ENCODE results near the gene CYTH2. TPM values are rescaled to one million over a fixed set of nuclear protein-coding genes. Genes with fewer than 3 reads are reported as not detected.
A peak's percentile ranks its signal among the peaks of the same experiment; 100 is the strongest.
"Not testable (repeated sequence)": the region's sequence is repeated elsewhere in the genome, so short reads cannot be mapped to it uniquely, and the experiment has no call there.

The CYTH2 gene
- total RNA-seq, 1 experiment from 2014 or later, result 87.4 TPM

- DNase-seq (ENCODE audit: low spot score), result no peak
- in situ Hi-C loops (cut with HindIII; ENCODE audit: low sequenced_read_pairs), result no loop called here
Observed at GRCh38 chr19:48506138-48506733, 37.1 kb downstream of the CYTH2 start.

DNA sequence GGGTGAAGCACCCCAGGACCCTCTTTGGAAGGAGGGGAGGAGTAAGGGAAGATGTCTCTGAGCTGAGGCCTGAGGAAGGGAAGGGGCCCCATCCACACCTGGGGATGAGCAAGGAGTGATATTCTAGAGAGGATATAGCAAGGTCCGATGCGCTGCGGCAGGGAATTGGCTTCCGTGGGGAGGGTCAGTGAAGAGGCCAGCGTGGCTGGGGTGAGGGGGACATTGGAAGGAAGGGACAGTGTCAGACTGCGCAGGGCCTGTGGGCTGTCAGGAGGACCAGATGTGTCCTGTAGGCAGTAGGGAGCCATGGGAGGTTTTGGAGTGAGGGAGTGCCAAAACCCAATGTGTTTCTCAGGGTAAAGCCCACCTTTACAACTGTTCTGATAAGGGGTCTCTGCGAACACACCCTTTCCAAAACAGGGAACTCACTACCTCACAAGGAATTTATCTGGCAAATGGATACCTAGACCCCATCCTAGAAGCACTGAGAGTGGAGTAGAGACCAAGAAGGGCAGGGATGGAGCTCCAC, 38.8 kb downstream of the CYTH2 start:
- in situ Hi-C loops (cut with HindIII; ENCODE audit: low sequenced_read_pairs), result no loop called here
- no peak for DNase-seq (ENCODE audit: low spot score)

DNA sequence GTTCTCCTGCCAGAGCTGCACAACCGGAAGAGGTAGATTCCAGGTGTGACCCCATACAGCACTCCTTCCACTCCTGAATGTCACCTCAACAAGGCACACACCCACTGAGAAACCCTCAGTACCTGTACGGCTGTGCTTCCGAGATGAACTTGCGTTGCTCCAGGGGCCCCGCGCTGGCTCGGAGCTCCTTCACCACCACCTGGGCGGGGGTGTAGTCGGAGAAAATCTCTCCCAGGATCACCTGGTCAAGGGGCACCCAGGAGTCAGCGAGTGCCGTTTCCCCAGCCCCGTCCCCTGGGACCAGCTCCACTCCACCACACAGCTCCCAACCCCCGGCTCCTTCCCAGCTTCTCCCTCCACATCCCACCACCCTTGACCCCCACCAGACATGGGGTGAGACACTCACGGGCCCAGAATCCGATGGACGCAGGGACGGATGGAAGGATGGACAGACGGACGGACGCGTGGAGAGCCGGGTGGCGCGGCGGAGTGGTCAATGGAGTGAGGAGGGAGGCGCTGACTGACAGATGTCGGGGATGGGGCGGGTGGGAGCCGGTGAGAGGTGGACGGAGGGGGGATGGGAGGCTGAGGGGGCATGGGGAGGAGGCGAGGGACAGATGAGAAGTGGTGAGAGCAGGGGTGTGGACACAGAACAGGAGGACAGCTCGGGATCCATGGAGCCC, 39.7 kb downstream of the CYTH2 start:
- DNase-seq (ENCODE audit: low spot score), result no peak
- in situ Hi-C loops (cut with HindIII; ENCODE audit: low sequenced_read_pairs), result no loop called here

- peak; percentile 56 for DNase-seq (ENCODE audit: low spot score)
- in situ Hi-C loops (cut with HindIII; ENCODE audit: low sequenced_read_pairs), result no loop called here
Observed at GRCh38 chr19:48509467-48510194, 40.5 kb downstream of the CYTH2 start.

DNA sequence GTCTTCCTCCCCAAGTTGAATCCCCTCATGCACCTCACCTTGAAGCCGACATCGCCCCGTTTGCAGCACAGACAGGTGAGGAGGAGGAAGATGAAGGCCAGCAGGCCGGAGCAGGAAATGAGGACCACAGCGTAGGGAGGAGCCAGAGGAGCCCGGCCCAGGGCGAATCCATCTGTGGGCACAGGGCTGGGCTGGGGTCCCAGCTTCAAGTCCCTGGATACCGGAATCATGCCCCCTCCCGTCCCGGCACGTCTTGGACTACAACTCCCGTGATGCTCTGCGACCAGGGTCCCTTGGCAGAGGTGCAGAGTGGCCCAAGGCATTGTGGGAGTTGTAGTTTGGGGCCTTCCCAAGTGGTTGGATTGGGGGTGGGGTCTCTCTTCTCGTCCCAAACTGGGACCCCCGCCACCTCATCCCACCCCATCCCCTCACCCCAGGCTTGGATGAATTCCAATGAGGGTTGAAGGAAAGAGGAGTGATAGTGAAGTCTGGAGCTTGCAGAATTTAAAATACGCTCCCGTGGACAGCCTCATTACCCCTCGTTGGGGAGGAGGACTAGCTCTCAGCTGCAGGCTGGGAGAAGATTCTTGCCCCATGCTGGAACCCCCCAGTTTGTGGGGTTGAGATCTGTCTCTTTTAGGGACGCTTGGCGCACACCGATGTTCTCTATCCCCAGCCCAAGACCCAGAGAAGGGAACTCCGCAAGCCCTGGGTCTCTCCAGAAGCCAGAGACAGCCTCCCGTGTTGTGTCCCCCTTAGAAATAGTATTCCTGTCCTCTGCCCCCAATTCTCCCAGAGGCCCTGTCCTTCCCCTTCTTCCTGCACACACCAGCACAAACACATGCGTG, 41.5 kb downstream of the CYTH2 start:
- DNase-seq (ENCODE audit: low spot score), result peak; percentile 90
- in situ Hi-C loops (cut with HindIII; ENCODE audit: low sequenced_read_pairs), result no loop called here

- in situ Hi-C loops (cut with HindIII; ENCODE audit: low sequenced_read_pairs), result no loop called here
- DNase-seq (ENCODE audit: low spot score), result no peak
Observed at GRCh38 chr19:48511321-48511731, 42.2 kb downstream of the CYTH2 start.

DNA sequence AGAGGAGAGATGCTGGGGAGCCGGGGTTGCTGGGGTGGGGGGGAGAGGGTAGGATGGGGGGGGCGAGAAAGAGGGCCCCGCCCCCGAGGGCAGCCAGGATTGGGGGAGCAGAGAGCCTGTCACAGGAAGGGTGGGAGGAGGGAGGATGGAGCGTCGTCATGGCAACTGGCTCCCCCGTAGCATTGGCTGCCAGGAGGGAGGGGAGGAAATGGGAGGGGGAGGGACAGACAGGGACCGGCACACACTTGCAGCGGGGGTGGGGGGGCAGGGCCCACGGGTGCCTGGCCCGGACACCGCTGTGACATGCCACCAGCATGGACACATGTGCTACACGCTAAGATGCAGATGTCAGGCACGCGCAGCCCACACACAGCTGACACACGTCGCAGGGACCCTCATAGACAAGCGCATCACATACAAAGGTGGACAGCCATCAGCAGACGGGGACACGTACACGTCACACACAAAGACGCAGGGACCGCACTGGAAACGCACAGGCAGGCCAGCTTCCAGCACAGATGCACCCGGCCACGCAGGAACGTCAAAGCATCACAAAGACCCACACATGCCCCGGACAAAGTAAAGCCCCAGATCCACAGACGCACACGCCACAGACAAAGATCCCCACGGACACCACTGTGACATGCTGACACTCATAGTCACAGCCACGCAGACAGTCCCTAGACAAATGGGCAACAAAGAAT, 42.8 kb downstream of the CYTH2 start, which contains the start of gene LMTK3:
Gene LMTK3, minus strand, starts transcription at position 36 of the 704 bp plus-strand sequence. CDS start 259 bp downstream, outside the sequence.
- peak; percentile 99 for DNase-seq (ENCODE audit: low spot score)
- in situ Hi-C loops (cut with HindIII; ENCODE audit: low sequenced_read_pairs), result no loop called here

DNA sequence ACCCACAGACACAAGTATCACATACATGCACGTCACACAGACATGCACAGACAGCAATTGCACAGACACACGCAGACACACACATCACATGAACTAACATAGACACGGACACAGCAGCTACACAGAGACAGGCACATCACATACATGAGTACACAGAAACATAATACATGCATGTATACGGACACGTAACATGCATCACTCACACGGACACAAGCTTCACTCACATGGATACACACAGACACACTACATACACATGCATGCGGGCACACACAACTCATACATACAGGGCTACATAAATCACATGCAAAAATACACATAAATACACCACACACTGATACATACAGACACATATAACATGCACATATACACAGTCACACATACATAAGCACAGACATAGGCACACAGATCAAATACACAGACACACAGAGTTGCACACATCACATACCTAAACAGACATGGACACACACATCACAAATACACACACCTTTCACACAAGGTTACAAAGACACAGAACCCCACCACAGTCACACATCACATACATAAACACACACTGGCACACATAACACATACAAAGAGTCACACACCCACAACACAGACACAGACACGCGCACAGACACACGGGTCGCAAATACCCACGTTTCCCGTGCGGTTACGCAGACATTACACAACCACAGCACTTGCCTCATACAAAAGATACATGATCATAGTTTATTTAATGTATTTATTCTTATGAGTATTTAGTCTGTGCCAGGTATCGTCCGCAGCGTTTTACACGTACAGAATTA, 43.5 kb downstream of the CYTH2 start:
- no peak for DNase-seq (ENCODE audit: low spot score)
- in situ Hi-C loops (cut with HindIII; ENCODE audit: low sequenced_read_pairs), result no loop called here

GRCh38 chr19:48513289-48514122, 44.3 kb downstream of the CYTH2 start:
- DNase-seq (ENCODE audit: low spot score), result peak; percentile 97
- in situ Hi-C loops (cut with HindIII; ENCODE audit: low sequenced_read_pairs), result no loop called here

DNA sequence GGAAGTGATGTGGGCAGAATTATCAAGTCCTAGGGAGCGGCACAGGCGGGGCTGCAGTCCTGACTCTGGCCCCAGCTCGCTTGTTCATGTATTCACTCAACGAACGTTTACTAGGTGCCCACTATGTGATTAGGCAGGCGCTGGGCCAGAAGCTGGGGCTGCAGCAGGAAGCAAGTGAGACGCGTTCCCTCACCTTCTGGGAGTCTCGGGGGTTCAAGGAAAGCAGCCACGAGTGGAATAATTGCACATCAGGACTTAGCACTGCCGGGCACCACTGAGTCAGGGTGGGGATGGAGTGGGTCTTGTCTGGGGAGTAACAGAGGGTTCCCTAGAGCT, 44.9 kb downstream of the CYTH2 start:
- in situ Hi-C loops (cut with HindIII; ENCODE audit: low sequenced_read_pairs), result no loop called here
- no peak for DNase-seq (ENCODE audit: low spot score)

GRCh38 chr19:48516536-48516935, 47.4 kb downstream of the CYTH2 start:
- DNase-seq (ENCODE audit: low spot score), result no peak
- in situ Hi-C loops (cut with HindIII; ENCODE audit: low sequenced_read_pairs), result no loop called here

DNA sequence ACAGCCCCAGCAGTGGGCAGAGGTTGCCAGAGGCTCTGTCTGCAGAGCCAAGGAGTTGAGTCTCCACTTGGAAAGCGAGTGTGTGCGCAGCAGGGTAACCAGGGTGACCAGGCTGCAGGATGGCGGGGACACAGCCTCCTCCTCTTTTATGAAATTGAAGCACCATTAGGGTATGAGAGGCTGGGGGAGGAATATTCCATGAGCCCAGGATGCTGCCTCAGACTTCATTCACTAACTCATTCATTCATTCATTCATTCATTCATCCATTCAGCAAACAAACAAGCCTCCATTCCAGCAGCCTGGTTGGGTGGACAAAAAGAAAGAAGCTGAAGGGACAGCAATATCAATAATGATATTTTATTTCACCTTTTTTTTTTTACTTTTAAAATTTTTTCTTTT, 49.0 kb downstream of the CYTH2 start:
- no peak for DNase-seq (ENCODE audit: low spot score)
- in situ Hi-C loops (cut with HindIII; ENCODE audit: low sequenced_read_pairs), result no loop called here

- DNase-seq (ENCODE audit: low spot score); in situ Hi-C loops (cut with HindIII; ENCODE audit: low sequenced_read_pairs): not testable (repeated sequence)
Observed at GRCh38 chr19:48519426-48519825, 50.3 kb downstream of the CYTH2 start.

DNA sequence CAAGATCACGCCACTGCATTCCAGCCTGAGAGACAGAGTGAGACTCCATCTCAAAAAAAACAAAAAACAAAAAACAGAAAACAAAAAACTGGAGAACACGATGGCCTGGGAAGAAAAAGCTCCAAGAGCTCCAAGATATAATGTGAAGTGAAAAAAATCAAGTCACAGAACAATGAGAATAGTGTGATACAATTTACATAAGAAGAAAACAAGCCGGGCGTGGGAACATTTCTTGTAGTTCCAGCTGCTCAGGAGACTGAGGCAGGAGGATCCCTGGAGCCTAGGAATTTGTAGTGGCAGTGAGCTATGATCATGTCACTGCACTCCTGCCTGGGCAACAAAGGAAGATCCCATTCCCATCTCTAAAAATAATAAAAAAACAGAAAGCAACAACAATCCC, 51.0 kb downstream of the CYTH2 start:
- in situ Hi-C loops (cut with HindIII; ENCODE audit: low sequenced_read_pairs), result no loop called here
- DNase-seq (ENCODE audit: low spot score), result no peak

DNA sequence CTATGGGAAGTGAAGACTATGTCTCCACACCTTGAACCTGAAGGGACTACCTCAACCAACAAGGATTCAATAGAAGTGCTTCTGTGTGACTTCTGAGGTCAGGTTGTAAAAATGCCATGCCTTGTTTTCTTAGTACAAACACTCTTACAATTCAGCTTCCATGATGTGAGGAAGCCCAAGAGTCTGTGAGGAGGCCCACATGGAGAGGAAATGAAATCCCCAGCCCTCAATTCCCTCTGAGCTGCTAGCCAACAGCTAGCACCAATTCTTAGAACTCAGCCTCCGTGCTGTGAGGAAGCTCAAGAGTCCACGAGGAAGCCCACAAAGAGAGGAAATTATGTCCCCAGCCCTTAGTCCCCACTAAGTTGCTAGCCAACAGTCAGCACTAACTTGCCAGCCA, 55.1 kb downstream of the CYTH2 start:
- in situ Hi-C loops (cut with HindIII; ENCODE audit: low sequenced_read_pairs), result no loop called here
- no peak for DNase-seq (ENCODE audit: low spot score)

GRCh38 chr19:48524732-48525131, 55.6 kb downstream of the CYTH2 start:
- DNase-seq (ENCODE audit: low spot score), result no peak
- in situ Hi-C loops (cut with HindIII; ENCODE audit: low sequenced_read_pairs), result no loop called here

GRCh38 chr19:48529156-48529555, 60.0 kb downstream of the CYTH2 start:
- in situ Hi-C loops (cut with HindIII; ENCODE audit: low sequenced_read_pairs), result no loop called here
- DNase-seq (ENCODE audit: low spot score), result no peak
